Fibroblast of villous mesenchyme (primary cell): Measurements from ENCODE around the gene STX8. TPM values are rescaled to one million over a fixed set of nuclear protein-coding genes. Genes with fewer than 3 reads are reported as not detected.
"Not testable (repeated sequence)": the region's sequence is repeated elsewhere in the genome, so short reads cannot be mapped to it uniquely, and the experiment has no call there.

Experiments used
- DNase-seq: peaks from one replicate; pipeline ENCODE4 v3.0.0-alpha.2; 2010; ENCODE audit warnings: low read depth
- H3K4me3 ChIP-seq: 2 replicates; pipeline ENCODE4 v1.5.1; 2011; ENCODE audit warnings: low read depth, mild to moderate bottlenecking, low read length
- CTCF ChIP-seq: IDR thresholded peaks from 2 replicates; pipeline ENCODE4 v1.5.1; 2012; ENCODE audit warnings: low read depth, mild to moderate bottlenecking, low read length; ENCODE audit not compliant: insufficient read depth
- total RNA-seq: library from RNA; depleted of rRNA; stranded (reverse); fragments of >200 nt; gene quantifications from 2 replicates; pipeline ENCODE4 v1.2.3, GENCODE V29; 2012

Gene STX8
- total RNA-seq, 1 donor = 91.1 TPM

- DNase-seq = no peak
- TF ChIP-seq CTCF = no peak
- no peak overlapping the region for H3K4me3 ChIP-seq
Measured at GRCh38 chr17:9266697-9267117, 308.9 kb downstream of the STX8 start.

- no peak overlapping the region for H3K4me3 ChIP-seq
- no peak for TF ChIP-seq CTCF
- DNase-seq = no peak
Measured at GRCh38 chr17:9266031-9266680, 309.5 kb downstream of the STX8 start.

- no peak for TF ChIP-seq CTCF
- H3K4me3 ChIP-seq = no peak overlapping the region
- no peak for DNase-seq
Measured at GRCh38 chr17:9261081-9262012, 314.3 kb downstream of the STX8 start.

- no peak for DNase-seq
- H3K4me3 ChIP-seq = no peak overlapping the region
- TF ChIP-seq CTCF = no peak
Measured at GRCh38 chr17:9259419-9259818, 316.2 kb downstream of the STX8 start.

GRCh38 chr17:9258115-9259015 is 317.3 kb downstream of the STX8 start:
- no peak for DNase-seq
- no peak overlapping the region for H3K4me3 ChIP-seq
- TF ChIP-seq CTCF = no peak

GRCh38 chr17:9257630-9257965 is 318.0 kb downstream of the STX8 start:
- H3K4me3 ChIP-seq, DNase-seq: not testable (repeated sequence)
